Psoas muscle (tissue), 8 donors: ENCODE results near the gene CLPSL2. TPM values are rescaled to one million over a fixed set of nuclear protein-coding genes. Genes with fewer than 3 reads are reported as not detected.

Experiments
- ATAC-seq, 4 donors: fragments of 200-7000 bp; cut with Tn5 transposase; one replicate each; pipeline ENCODE4 v1.9.1; 2020; ENCODE audit warnings: moderate library complexity in 3 of 4, mild to moderate bottlenecking in 2 of 4
- DNase-seq, 2 donors: peaks; one replicate each; pipeline ENCODE4 v3.0.0-alpha.2; 2020
- H3K27ac ChIP-seq: fragments of 200-600 bp; one replicate; pipeline ENCODE4 v1.8.0; 2022
- H3K27me3 ChIP-seq, 3 donors: fragments of 200-600 bp in 1 of 3; one replicate each; pipeline versions ENCODE4 v1.6.1 to v1.8.0; 2013 to 2022; ENCODE audit warnings: low read length in 2 of 3, mild to moderate bottlenecking in 2 of 3, moderate library complexity in 1 of 3; ENCODE audit not compliant: insufficient read depth in 3 of 3
- H3K36me3 ChIP-seq, 2 donors: fragments of 200-600 bp in 1 of 2; one replicate each; pipeline versions ENCODE4 v1.6.1 to v1.8.0; 2013 to 2022; ENCODE audit warnings: low read depth in 1 of 2, mild to moderate bottlenecking in 1 of 2, moderate library complexity in 1 of 2; ENCODE audit not compliant: insufficient read depth in 1 of 2
- H3K4me1 ChIP-seq: fragments of 200-600 bp; one replicate; pipeline ENCODE4 v1.8.0; 2022
- H3K4me3 ChIP-seq: fragments of 200-600 bp; one replicate; pipeline ENCODE4 v1.8.0; 2022; ENCODE audit warnings: mild to moderate bottlenecking
- H3K9me3 ChIP-seq: fragments of 200-600 bp; one replicate; pipeline ENCODE4 v1.8.0; 2022
- CTCF ChIP-seq: fragments of 200-600 bp; IDR thresholded peaks from one replicate; pipeline ENCODE4 v1.8.0; 2022; ENCODE audit warnings: antibody characterized with exemption
- WGBS, 3 donors: extraction: QIAGEN DNeasy Blood & Tissue Kit; methylation state at CpG; one replicate each; pipeline versions ENCODE4 v1.1.6 to v1.1.7; 2013; 5-methylcytosine and 5-hydroxymethylcytosine counted together
- intact Hi-C, 2 donors: fragments of 100-400 bp; cut with DNase I; formaldehyde crosslinking; loops; one replicate each; pipeline versions ENCODE4 v1.11.0 to v1.14.2; 2022
- polyA plus RNA-seq, 3 donors: library from polyadenylated mRNA; stranded (reverse); fragments of 200-250 nt; gene quantifications; one replicate each; pipeline ENCODE4 v1.2.3, GENCODE V29; 2013
- total RNA-seq, 4 donors: library from RNA; stranded (reverse); fragmentation: NEBNext Ultra II Directional in 2 of 4; extraction: Animal tissue kit (Norgen Biotek cat#: 25700) in 2 of 4; gene quantifications; one replicate each; pipeline versions ENCODE4 v1.2.1 to v1.2.4, GENCODE V29; 2021 to 2023
- donor health status: healthy with polysubstance abuse.
- donor health status: DM: no; HTN: no; CAD: no; lungs with moderate emphysema.
- donor health status: Bipolar disorder and iron deficiency.
- donor health status: healthy.
- donor health status: DM: yes; HTN: yes; CAD: no.
- donor health status: DM: no; HTN: no; CAD: no.
- donor health status: DM: no; HTN: no; CAD: no.
- donor health status: DM: yes; HTN: yes; CAD: no.

The CLPSL2 gene
- total and polyA plus RNA-seq, 7 donors: not detected

- intact Hi-C loops: no loop called here
- Histone ChIP-seq H3K36me3 (no peaks in the 10 kb centered on the region), H3K9me3 (no peaks in the 10 kb centered on the region), H3K4me1 (no peaks in the 10 kb centered on the region), H3K27me3 (peaks cover 0 to 39% (median 8%) of the 10 kb centered on the region in 3 donors), H3K27ac (no peak overlapping the region), H3K4me3 (no peak overlapping the region)
- DNase-seq (no peak), ATAC-seq (no peak)
- WGBS, 3 donors: 73 to 80% (median 75%) methylated on average over 5 of the region's 5 CpGs
- no peak for TF ChIP-seq CTCF
Observed at GRCh38 chr6:35809809-35810208, 33.4 kb downstream of the CLPSL2 start.

- Histone ChIP-seq H3K4me3 (no peak overlapping the region), H3K27ac (no peak overlapping the region), H3K4me1 (no peaks in the 10 kb centered on the region), H3K27me3 (peaks cover 0 to 25% (median 0%) of the 10 kb centered on the region in 3 donors), H3K9me3 (no peaks in the 10 kb centered on the region), H3K36me3 (no peaks in the 10 kb centered on the region)
- intact Hi-C loops: no loop called here
- 38 to 60% (median 56%) methylated on average over 14 of the region's 14 CpGs for WGBS, 3 donors
- ATAC-seq: peak; percentile 88 to 95 (median 92)
- DNase-seq: no peak
- no peak for TF ChIP-seq CTCF
Observed at GRCh38 chr6:35810971-35811698, 34.7 kb downstream of the CLPSL2 start.

GRCh38 chr6:35811699-35811995, 35.2 kb downstream of the CLPSL2 start:
- H3K36me3 ChIP-seq: no peaks in the 10 kb centered on the region

GRCh38 chr6:35817515-35817914, 41.1 kb downstream of the CLPSL2 start:
- ATAC-seq: no peak
- no peak for TF ChIP-seq CTCF
- DNase-seq: no peak
- H3K27me3 ChIP-seq: no peaks in the 10 kb centered on the region
- intact Hi-C loops: no loop called here
- no peaks in the 10 kb centered on the region for H3K4me1 ChIP-seq
- H3K9me3 ChIP-seq: peaks cover 12% of the 10 kb centered on the region
- H3K36me3 ChIP-seq: no peaks in the 10 kb centered on the region
- H3K4me3 ChIP-seq: no peak overlapping the region
- H3K27ac ChIP-seq: no peak overlapping the region

More at GRCh38 chr6:35811699-35811995, 35.2 kb downstream of the CLPSL2 start:
- Histone ChIP-seq H3K9me3 (no peaks in the 10 kb centered on the region), H3K27me3 (peaks cover 0 to 20% (median 0%) of the 10 kb centered on the region in 3 donors), H3K27ac (no peak overlapping the region), H3K4me3 (no peak overlapping the region), H3K4me1 (no peaks in the 10 kb centered on the region)
- ATAC-seq (peak in 1 of 4 donors; percentile 6), DNase-seq (no peak)
- WGBS, 3 donors: 55 to 62% (median 61%) methylated on average over 6 of the region's 6 CpGs
- intact Hi-C loops: no loop called here
- TF ChIP-seq CTCF: no peak

GRCh38 chr6:35823601-35824000, 47.2 kb downstream of the CLPSL2 start:
- Histone ChIP-seq H3K4me1 (no peaks in the 10 kb centered on the region), H3K9me3 (no peaks in the 10 kb centered on the region), H3K27me3 (peaks cover 0 to 5% (median 0%) of the 10 kb centered on the region in 3 donors), H3K27ac (no peak overlapping the region), H3K4me3 (no peak overlapping the region), H3K36me3 (no peaks in the 10 kb centered on the region)
- no peak for ATAC-seq
- no peak for DNase-seq
- 81 to 90% (median 82%) methylated on average over 2 of the region's 2 CpGs for WGBS, 3 donors
- no peak for TF ChIP-seq CTCF
- intact Hi-C loops: no loop called here
